ENCODE data around the gene KLK7. TPM values are rescaled to one million over a fixed set of nuclear protein-coding genes. Genes with fewer than 3 reads are reported as not detected.

Gene KLK7
- total and polyA plus RNA-seq, 10 of the 15 experiments (the other 5 are each of a cell fraction or from before 2014, with no cell fraction given), result not detected

DNA sequence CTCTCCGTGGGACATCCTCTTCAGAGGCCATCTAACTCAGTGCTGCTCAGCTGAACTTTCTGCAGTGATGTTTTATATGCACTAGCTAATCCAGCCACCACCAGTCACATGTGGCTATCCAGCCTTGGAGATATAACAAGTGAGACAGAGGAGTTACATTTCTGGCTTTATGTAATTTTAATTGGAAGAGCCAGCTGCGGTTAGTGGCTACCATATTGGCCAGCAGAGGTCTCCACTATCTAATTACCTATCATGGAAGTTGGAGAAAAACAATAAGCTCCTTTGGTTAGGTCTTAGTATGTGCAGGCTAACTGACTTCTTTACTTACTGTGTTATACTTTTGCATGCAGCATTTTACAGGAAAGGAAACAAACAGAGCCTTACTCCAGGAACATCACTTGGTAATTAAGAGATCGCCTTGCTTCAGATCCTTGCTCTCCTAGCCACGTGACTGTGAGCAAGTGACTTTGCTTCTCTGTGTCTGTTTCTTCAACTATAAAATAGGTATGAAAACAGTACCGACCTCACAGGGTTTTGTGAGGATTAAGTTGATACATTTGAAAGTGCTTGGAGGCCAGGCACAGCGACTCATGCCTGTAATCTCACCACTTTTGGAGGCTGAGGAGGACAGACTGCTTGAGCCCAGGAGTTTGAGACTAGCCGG lies 37.4 kb upstream of the KLK7 start (continued):
- TF ChIP-seq SUPT20H (IDR thresholded peaks at IDR 0.05; ENCODE audit: borderline replicate concordance, control insufficient read depth, low read depth, low read length) (no peak), RAD21 (IDR thresholded peaks at IDR 0.05; ENCODE audit: insufficient read depth, low read depth, low read length) (peak; percentile 31; the same call in 1 of the 2 replicates), CHD1 (IDR thresholded peaks at IDR 0.05; ENCODE audit: low read depth, low read length) (no peak), ESRRA (IDR thresholded peaks at IDR 0.05; ENCODE audit: low read length) (no peak), SPI1 (IDR thresholded peaks at IDR 0.05; ENCODE audit: borderline replicate concordance, insufficient read depth, low read depth, low read length) (no peak), NRF1 (conservative IDR thresholded peaks at IDR 0.05; ENCODE audit: low read depth, low read length) (no peak), ZNF217 (IDR thresholded peaks at IDR 0.05) (no peak)

GRCh38 chr19:51019544-51019925 lies 35.8 kb upstream of the KLK7 start, which contains the start of gene KLK10:
TSS of gene KLK10 (minus strand) at chr19:51019709. CDS start at chr19:51019130, 579 bp downstream.
- ChIA-PET RAD21 (ENCODE audit: unreplicated experiment) (no interaction called here), POLR2A (no interaction called here), CTCF (no interaction called here), SMC1A (ENCODE audit: uncharacterized antibody, unreplicated experiment) (no interaction called here)
- no peaks in the 10 kb centered on the region for H3K4me1 ChIP-seq (ENCODE audit: control insufficient read depth, insufficient read depth, low read length)
- no peak within 1 kb of the TSS for H3K4me2 ChIP-seq (ENCODE audit: control insufficient read depth, insufficient read depth)
- TF ChIP-seq GATAD2B (conservative IDR thresholded peaks at IDR 0.05; ENCODE audit: low read depth) (no peak), KAT2A (conservative IDR thresholded peaks at IDR 0.05; ENCODE audit: control insufficient read depth, low read depth, low read length) (no peak), CBX3 (IDR thresholded peaks at IDR 0.05; ENCODE audit: borderline replicate concordance, low read depth) (no peak), SMAD1 (IDR thresholded peaks at IDR 0.05; ENCODE audit: low read depth, partially characterized antibody) (no peak), YBX1 (IDR thresholded peaks at IDR 0.05) (no peak), TCF12 (IDR thresholded peaks at IDR 0.05; ENCODE audit: low read depth, low read length) (no peak), SMC3 (IDR thresholded peaks at IDR 0.05; ENCODE audit: borderline replicate concordance, low read length) (no peak), ZBED1 (IDR thresholded peaks at IDR 0.05; ENCODE audit: borderline replicate concordance) (no peak)
- TF ChIP-seq, protein P1, sequence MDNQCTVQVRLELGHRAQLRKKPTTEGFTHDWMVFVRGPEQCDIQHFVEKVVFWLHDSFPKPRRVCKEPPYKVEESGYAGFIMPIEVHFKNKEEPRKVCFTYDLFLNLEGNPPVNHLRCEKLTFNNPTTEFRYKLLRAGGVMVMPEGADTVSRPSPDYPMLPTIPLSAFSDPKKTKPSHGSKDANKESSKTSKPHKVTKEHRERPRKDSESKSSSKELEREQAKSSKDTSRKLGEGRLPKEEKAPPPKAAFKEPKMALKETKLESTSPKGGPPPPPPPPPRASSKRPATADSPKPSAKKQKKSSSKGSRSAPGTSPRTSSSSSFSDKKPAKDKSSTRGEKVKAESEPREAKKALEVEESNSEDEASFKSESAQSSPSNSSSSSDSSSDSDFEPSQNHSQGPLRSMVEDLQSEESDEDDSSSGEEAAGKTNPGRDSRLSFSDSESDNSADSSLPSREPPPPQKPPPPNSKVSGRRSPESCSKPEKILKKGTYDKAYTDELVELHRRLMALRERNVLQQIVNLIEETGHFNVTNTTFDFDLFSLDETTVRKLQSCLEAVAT (IDR thresholded peaks at IDR 0.05), result no peak
- TF ChIP-seq, protein P2, sequence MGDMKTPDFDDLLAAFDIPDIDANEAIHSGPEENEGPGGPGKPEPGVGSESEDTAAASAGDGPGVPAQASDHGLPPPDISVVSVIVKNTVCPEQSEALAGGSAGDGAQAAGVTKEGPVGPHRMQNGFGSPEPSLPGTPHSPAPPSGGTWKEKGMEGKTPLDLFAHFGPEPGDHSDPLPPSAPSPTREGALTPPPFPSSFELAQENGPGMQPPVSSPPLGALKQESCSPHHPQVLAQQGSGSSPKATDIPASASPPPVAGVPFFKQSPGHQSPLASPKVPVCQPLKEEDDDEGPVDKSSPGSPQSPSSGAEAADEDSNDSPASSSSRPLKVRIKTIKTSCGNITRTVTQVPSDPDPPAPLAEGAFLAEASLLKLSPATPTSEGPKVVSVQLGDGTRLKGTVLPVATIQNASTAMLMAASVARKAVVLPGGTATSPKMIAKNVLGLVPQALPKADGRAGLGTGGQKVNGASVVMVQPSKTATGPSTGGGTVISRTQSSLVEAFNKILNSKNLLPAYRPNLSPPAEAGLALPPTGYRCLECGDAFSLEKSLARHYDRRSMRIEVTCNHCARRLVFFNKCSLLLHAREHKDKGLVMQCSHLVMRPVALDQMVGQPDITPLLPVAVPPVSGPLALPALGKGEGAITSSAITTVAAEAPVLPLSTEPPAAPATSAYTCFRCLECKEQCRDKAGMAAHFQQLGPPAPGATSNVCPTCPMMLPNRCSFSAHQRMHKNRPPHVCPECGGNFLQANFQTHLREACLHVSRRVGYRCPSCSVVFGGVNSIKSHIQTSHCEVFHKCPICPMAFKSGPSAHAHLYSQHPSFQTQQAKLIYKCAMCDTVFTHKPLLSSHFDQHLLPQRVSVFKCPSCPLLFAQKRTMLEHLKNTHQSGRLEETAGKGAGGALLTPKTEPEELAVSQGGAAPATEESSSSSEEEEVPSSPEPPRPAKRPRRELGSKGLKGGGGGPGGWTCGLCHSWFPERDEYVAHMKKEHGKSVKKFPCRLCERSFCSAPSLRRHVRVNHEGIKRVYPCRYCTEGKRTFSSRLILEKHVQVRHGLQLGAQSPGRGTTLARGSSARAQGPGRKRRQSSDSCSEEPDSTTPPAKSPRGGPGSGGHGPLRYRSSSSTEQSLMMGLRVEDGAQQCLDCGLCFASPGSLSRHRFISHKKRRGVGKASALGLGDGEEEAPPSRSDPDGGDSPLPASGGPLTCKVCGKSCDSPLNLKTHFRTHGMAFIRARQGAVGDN (IDR thresholded peaks at IDR 0.05), result no peak
- no peaks in the 10 kb centered on the region for H3K36me3 ChIP-seq (ENCODE audit: control insufficient read depth in 2 of 2, insufficient read depth in 2 of 2, low read length in 1 of 2)
- no peak within 1 kb of the TSS for H2AFZ ChIP-seq (ENCODE audit: control insufficient read depth, low read depth, low read length)
- H3K27ac ChIP-seq (ENCODE audit: control insufficient read depth, insufficient read depth), result no peak within 1 kb of the TSS
- in situ Hi-C loops (cut with MboI), result no loop called here
- H3K4me3 ChIP-seq, result no peak within 1 kb of the TSS
- H4K20me1 ChIP-seq (ENCODE audit: control insufficient read depth, insufficient read depth), result no peaks in the 10 kb centered on the region
- 10% methylated on average over 10 of the region's 14 CpGs for WGBS (ENCODE audit: insufficient coverage, insufficient replicate concordance, low lambda C conversion rate, missing lambda C conversion rate)
- no peak for DNase-seq (ENCODE audit: low read depth, low spot score)
- H3K27me3 ChIP-seq (replicated peaks in 1 of 2; ENCODE audit: control insufficient read depth in 2 of 2, insufficient read depth in 2 of 2, low read length in 1 of 2), result no peaks in the 10 kb centered on the region; a peak in 3 of 4 replicates
- intact Hi-C loops (cut with micrococcal nuclease; ENCODE audit: unreplicated experiment), result no loop called here
- ATAC-seq, result no peak
- no peak for FAIRE-seq
- H3K79me2 ChIP-seq (ENCODE audit: control insufficient read depth, insufficient read depth, low read length), result no peaks in the 10 kb centered on the region
- H3K9me3 ChIP-seq (replicated peaks; ENCODE audit: control insufficient read depth, insufficient read depth, low read length), result no peaks in the 10 kb centered on the region; the same call in 2 of the 3 replicates
- no peak within 1 kb of the TSS for H3K9ac ChIP-seq (ENCODE audit: control insufficient read depth, insufficient read depth, low read length)
- no TSS peak for BruUV-seq (replicated peaks)
